ENCODE results near the gene ZSWIM5.
"Not testable (repeated sequence)": the region's sequence is repeated elsewhere in the genome, so short reads cannot be mapped to it uniquely, and the experiment has no call there.

Gene ZSWIM5

DNA sequence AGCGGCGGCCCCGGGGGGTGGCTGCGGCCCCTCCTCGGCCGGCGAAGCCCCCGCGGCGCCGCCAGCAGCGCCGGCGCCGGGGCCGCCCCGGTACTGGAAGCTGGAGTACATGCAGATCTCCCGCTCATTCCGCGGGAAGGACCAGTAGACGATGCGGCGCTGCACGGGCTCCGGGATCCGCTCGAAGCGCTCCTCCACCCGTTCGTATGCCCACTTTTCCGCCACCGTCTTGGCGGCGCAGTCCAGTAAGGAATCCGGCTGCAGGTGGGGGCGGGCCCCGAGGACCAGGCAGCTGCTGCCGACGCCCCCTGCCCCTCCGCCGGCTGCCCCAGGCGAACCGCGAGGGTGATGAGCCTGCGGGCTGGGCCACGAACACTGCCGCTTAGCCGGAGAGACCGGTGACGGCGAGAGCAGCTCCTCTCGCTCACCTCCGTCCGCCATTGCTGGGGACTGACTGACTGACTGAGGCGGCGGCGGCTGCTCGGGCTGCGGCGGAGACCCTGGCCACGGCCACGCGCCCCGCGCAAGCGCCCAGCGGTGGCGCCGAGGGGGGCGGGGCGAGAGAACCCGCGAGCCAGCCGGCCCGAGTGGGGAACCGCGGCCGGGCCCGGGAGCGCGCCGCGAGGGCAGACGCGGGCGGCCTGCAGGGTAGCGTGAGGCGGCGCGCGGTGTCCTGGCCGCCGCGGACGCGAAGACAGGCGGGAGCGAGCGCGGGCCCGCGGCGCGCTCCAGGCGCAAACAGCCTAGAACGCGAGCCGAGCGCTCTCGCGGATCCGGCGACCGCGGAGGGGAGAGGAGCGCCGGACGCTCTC lies at the start of gene ZSWIM5:
TSS of gene ZSWIM5 (minus strand) at position 696 of the 812 bp plus-strand sequence. CDS start at position 441, 255 bp downstream.
- DNase-seq (ENCODE audit: extremely low read depth, low read depth) = no peak
- TF ChIP-seq, protein P1, sequence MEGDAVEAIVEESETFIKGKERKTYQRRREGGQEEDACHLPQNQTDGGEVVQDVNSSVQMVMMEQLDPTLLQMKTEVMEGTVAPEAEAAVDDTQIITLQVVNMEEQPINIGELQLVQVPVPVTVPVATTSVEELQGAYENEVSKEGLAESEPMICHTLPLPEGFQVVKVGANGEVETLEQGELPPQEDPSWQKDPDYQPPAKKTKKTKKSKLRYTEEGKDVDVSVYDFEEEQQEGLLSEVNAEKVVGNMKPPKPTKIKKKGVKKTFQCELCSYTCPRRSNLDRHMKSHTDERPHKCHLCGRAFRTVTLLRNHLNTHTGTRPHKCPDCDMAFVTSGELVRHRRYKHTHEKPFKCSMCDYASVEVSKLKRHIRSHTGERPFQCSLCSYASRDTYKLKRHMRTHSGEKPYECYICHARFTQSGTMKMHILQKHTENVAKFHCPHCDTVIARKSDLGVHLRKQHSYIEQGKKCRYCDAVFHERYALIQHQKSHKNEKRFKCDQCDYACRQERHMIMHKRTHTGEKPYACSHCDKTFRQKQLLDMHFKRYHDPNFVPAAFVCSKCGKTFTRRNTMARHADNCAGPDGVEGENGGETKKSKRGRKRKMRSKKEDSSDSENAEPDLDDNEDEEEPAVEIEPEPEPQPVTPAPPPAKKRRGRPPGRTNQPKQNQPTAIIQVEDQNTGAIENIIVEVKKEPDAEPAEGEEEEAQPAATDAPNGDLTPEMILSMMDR (IDR thresholded peaks at IDR 0.05; ENCODE audit: low read depth, low read length) = no peak

DNA sequence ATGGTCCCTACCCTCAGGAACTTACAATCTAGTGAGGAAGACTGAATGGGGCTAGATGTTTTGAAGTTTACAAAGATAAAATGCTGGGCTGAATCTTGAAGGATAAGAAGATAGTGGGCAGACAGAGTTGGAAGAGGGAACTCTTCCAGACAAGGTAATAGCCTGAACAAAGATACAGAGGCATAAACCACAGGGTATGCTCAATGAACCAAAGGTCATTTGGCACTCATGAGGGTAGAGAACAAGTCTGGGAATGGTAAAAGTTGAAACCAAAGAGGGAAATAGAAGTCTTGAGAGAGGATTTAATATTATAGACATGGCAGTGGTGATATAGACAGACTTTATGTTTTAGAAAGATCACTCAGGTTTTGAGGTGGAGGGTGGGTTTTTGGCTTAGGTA lies 48.1 kb upstream of the ZSWIM5 start:
- no peak for DNase-seq (ENCODE audit: extremely low read depth, low read depth)
- TF ChIP-seq, protein P1 (IDR thresholded peaks at IDR 0.05; ENCODE audit: low read depth, low read length) = no peak

DNA sequence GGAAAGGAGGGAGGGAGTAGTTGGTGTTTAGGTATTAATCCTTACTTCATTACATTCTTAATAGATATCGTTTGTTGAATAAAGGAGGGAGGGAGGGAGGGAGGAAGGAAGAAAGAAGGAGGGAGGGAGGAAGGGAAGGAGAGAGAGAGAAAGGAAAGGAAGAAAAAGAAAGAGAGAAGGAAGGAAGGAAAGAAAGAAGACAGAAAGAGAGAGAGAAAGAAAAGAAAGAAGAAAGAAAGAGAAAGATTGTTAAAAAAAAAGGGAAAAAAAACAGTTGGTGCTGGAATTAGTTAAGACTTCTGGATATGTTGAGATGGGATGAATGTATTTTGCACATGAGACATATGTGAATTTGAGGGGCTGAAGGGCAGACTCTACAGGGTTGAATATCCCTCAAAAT lies 44.1 kb upstream of the ZSWIM5 start:
- TF ChIP-seq, protein P1 (IDR thresholded peaks at IDR 0.05; ENCODE audit: low read depth, low read length) = no peak
- no peak for DNase-seq (ENCODE audit: extremely low read depth, low read depth)

DNA sequence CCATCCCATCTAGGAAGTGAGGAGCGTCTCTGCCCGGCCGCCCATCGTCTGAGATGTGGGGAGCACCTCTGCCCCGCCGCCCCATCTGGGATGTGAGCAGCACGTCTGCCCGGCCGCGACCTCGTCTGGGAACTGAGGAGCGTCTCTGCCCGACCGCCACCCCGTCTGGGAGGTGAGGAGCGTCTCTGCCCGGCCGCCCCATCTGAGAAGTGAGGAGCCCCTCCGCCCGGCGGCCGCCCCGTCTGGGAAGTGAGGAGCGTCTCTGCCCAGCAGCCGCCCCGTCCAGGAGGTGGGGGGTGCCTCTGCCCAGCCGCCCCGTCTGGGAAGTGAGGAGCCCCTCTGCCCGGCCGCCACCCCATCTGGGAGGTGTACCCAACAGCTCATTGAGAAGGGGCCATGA lies 41.6 kb upstream of the ZSWIM5 start:
- not testable (repeated sequence) for DNase-seq (ENCODE audit: extremely low read depth, low read depth)

DNA sequence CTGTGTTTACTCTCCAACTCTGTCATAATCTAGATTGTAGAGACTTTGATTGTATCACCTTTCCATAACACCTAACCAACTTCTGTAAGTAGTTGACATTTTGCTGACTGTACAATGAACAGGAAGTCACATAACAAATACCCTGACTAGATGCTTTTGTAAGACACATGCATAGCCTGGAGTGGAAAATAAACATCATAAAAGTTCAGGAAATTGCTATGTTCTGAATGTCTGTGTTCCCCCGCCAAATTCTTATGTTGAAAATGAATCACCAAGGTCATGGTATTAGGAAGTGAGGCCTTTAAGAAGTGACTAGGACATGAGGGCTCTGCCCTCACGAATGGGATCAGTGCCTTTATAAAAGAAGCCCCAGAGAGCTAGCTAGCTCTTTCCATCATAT lies 40.4 kb upstream of the ZSWIM5 start:
- DNase-seq (ENCODE audit: extremely low read depth, low read depth) = peak; percentile 59
- TF ChIP-seq, protein P1 (IDR thresholded peaks at IDR 0.05; ENCODE audit: low read depth, low read length) = no peak

DNA sequence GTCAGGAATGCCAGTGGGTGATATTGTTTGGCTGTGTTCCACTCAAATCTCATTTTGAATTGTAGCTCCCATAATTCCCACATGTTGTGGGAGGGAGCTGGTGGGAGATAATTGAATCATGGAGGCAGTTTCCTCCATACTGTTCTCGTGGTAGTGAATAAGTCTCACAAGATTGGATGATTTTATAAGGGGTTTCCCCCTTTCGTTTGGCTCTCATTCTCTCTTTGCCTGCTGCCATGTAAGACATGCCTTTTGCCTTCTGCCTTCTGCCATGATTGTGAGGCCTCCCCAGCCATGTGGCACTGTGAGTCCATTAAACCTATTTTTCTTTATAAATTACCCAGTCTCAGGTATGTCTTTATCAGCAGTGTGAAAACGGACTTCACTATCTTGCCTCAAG lies 40.0 kb upstream of the ZSWIM5 start:
- DNase-seq (ENCODE audit: extremely low read depth, low read depth) = not testable (repeated sequence)

DNA sequence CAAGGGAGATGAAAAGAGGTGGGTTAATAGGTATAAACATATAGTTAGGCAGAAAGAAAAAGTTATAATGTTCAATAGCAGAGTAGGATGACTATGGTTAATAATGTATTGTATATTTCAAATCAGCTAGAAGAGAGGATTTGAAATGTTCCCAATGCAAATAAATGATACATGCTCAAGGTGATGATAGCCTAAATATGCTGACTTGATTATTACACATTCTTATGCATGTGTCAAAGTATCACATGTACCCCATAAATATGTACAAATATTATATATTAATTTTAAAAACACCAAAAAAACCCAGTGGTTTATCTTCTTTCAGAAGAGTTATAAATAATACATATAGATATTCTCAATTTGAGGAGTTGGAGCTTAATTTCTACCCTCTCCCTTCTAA lies 38.3 kb upstream of the ZSWIM5 start:
- TF ChIP-seq, protein P1 (IDR thresholded peaks at IDR 0.05; ENCODE audit: low read depth, low read length) = no peak
- no peak for DNase-seq (ENCODE audit: extremely low read depth, low read depth)

DNA sequence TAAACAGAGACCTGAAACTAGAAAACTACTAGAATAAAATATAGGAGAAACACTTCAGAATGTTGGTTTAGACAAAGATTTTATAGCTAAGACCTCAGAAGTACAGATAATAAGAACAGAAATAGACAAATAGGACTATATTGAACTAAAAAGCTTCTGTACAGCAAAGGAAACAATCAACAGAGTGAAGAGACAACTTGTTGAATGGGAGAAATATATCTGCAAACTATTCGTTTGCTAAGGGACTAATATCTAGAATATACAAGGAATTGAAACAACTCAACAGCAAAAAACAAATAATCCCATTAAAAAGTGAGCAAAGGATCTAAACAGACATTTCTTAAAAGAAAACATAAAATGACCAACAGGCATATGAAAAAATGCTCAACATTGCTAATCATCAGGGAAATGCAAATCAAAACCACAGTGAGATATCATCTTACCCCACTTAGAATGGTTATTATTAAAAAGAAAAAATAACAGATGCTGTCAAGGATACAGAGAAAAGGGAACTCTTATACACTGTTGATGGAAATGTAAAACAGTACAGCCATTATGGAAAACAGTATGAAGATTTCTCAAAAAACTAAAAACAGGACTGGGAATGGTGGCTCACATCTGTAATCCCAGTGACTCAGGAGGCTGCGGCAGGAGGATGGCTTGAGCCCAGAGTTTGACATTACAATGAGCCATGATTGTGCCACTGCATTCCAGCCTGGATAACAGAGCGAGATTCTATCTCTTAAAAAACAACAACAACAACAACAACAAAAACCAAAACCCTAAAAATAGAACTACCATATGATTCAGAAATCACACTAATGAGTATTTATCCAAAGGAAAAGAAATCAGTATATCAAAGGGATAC lies 37.3 kb upstream of the ZSWIM5 start:
- TF ChIP-seq, protein P1 (IDR thresholded peaks at IDR 0.05; ENCODE audit: low read depth, low read length) = no peak
- no peak for DNase-seq (ENCODE audit: extremely low read depth, low read depth)

All from AG09319 (cell line).